NCI-H2029 treated with DMSO at 0.1 percent for 48 hours (cell line): ENCODE results near the gene OR13F1.
"Not testable (repeated sequence)": the region's sequence is repeated elsewhere in the genome, so short reads cannot be mapped to it uniquely, and the experiment has no call there.

Experiments used
- DNase-seq: peaks from one replicate; lab custom pipeline; 2025; lab: John Stamatoyannopoulos, UW

OR13F1 gene, protein sequence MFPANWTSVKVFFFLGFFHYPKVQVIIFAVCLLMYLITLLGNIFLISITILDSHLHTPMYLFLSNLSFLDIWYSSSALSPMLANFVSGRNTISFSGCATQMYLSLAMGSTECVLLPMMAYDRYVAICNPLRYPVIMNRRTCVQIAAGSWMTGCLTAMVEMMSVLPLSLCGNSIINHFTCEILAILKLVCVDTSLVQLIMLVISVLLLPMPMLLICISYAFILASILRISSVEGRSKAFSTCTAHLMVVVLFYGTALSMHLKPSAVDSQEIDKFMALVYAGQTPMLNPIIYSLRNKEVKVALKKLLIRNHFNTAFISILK

GRCh38 chr9:104503963-104504362, at the start of gene OR13F1:
Gene OR13F1 (plus strand): TSS chr9:104504263. CDS start chr9:104504263, 0 bp downstream.
- DNase-seq = no peak

- no peak for DNase-seq
Measured at GRCh38 chr9:104456831-104457230, 47.2 kb upstream of the OR13F1 start.

DNA sequence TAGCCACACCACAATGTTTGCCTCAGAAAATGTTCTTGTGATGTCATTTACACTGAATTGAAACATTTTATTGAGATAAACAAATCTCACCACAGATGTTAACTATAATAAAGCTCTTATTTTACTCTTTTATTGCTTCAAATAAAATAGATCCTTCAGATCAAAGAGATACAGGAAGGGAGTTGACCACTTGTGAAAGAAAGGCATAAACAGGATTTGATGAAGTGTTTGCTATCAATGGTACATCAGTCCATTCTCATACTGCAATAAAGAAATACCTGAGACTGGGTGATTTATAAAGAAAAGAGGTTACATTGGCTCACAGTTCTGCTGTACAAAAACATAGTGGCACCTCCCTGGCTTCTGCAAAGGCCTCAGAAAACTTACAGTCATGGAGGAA, 40.2 kb upstream of the OR13F1 start:
- no peak for DNase-seq

DNA sequence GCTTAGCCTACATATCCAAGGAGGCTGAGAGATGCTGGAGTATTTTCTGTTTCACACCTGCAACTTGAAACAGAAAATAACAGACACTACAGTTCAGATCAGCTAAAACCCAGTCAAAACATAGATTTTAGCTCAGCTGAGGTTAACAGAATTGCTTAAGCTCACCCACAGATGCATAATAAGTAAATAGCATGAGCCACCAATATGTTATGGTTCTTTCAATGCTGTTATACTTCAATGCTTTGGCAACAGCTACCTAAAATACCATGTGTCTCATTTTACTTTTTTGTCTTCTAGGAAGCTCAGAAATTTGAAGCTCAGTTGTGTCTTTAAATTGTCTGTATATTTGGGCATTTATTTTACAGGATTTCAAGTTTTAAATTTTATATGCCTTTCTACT, 35.8 kb upstream of the OR13F1 start:
- DNase-seq = no peak

DNA sequence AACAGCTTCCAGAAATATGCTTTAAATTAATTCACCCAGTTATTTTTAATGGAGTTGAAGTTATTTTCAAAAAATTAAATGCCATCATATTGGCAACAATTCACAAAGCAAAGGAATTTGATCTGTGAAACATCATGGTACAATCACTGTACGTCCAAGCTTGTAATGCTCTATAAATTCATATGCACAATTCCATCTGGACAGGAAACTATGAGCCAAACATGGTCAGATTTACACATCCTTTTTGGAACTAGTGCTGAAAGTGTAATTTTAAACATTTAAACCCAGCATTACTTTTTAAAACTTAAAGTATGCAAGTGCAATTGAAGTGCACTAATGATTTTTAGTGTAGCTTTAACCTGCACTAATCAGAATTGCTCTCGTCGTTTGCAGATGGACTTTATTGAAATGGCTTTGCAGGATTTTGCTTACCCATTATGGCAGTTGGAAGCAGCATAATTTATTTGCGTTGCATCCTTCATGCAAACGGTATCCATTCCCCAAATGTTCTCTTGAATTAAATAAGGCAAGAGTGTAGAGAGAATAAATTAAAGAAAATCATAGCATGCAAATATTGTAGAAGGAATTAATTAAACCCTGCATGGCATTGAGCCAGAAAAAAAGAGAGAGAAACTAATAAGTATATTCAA, 21.0 kb upstream of the OR13F1 start:
- no peak for DNase-seq

GRCh38 chr9:104485014-104485413, 19.0 kb upstream of the OR13F1 start:
- DNase-seq = no peak

DNA sequence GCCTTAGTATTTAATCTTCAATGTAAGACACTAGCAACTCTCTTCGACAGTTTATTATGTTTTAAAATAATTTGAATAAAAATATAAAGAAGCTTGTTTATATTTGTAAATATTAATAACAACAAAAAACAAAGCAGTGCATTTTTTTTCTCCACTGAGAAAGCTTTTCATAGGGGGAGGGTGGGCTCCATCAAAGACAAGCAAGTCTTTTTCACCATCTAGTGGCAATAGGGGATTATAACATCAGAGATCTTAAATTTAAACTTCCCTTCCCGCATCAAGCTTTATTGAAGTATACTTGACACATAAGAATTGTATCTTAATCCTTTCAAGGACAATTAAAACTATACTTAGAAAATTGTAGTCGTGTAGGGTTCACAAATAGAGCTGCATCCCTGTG, 9.3 kb upstream of the OR13F1 start:
- no peak for DNase-seq

GRCh38 chr9:104503440-104503839, 623 bp upstream of the OR13F1 start:
- no peak for DNase-seq

- no peak for DNase-seq
Measured at GRCh38 chr9:104506565-104506964, 2.5 kb downstream of the OR13F1 start.

- no peak for DNase-seq
Measured at GRCh38 chr9:104514901-104515300, 10.8 kb downstream of the OR13F1 start.

GRCh38 chr9:104520241-104520640, 16.2 kb downstream of the OR13F1 start:
- DNase-seq = not testable (repeated sequence)

DNA sequence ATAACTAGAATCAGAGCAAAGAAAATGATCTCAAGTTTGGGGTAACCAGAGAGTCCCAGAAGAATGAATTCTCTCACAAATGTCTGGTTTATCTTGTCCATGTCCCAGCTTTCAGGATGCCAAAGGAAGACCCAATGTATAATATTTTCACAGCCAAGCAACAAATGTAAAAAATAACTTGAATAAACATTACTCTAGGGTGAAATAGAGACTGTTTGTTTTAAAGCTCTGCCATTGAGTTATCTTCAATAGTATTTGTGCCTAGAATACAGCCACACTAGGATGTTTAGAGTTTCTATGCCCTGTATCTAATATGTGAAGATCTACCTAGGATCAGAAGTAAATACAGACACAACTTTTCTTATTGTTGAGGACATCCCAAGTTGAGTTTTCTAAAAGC, 23.0 kb downstream of the OR13F1 start, which contains the start of gene OR13C4:
Gene OR13C4, minus strand, starts transcription at position 101 of the 400 bp plus-strand sequence. Its CDS starts 0 bp downstream, at position 101.
- DNase-seq = no peak

DNA sequence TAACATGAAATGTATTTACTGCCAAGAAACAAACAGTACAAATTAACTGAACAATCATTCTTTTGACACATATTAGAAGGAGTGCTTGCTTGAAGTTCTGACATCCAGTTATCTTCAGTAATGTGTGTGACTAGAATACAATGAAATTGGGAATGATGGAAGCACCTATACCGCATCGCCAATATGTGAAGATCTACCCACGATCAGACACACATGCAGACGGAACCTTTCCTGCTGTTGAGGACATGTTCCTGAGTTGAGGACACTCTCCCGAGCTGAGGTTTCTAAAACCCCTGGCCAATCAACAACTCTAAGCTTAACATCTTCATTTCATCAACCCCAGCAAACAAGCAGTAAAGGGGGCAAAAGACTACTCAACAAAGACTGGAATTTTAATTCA, 32.7 kb downstream of the OR13F1 start, which contains the start of gene OR13C3:
Gene OR13C3, minus strand, starts transcription at position 101 of the 400 bp plus-strand sequence. CDS start 133 bp downstream, outside the sequence.
- DNase-seq = no peak

DNA sequence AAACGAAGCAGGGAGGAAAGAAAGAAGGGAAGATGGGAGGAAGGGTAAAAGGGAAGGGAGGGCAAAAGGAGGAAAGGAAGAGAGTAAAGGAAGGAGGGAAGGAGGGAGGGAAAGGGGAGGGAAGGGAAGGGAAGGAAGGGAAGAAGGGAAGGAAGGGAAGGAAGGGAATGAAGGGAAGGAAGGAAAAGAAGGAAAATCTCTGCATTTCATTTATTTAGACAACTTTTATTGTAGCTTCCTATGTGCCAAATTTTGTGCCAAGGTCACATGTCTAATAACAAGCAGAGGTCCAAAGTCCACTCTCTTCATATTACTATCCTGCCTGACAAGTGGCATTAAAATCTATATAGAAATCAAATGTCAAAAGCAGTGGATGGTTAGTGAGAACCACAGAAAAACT, 35.2 kb downstream of the OR13F1 start:
- no peak for DNase-seq

DNA sequence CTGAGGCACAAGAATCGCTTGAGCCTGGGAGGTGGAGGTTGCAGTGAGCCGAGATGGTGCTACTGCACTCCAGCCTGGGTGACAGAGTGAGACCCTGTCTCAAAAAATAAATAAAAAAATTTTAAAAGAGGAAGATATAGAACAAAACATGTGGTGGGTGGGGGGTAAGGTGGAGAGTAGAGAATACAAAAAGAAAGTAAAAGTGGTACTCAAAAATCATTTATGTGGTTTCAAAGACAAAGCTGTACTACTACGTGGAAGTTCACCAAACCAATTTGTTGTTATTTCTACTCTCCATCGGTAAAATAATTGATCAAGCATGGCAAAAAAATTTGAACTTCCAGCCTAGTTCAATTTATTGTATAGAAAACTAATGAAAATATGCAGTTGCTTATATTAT, 40.6 kb downstream of the OR13F1 start:
- no peak for DNase-seq

DNA sequence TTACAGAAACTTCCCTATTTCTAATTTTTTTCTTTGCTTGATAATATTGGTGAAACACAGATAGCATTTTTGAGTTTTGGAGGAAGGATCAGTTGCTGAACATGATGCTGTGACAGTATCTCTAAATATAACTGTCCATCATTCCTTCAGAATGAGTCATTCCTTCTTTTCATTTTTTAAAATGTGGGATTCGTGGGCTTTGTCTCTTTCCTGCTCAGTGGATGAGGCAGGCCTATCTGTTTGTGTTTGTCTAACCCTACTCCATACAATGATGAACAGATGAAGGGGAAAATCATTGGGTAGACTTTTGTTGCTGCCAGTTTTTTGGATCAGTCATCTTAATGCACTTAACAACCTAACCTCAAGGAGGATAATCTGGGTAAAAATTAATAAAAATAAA, 49.2 kb downstream of the OR13F1 start:
- no peak for DNase-seq
